ENCODE measurements around the gene CARD19. TPM values are rescaled to one million over a fixed set of nuclear protein-coding genes. Genes with fewer than 3 reads are reported as not detected.

The CARD19 gene
- total RNA-seq, 1 donor from 2014 or later: 24.5 TPM

GRCh38 chr9:93154293-93154903 lies 58.4 kb downstream of the CARD19 start:
- Histone ChIP-seq H3K27ac (ENCODE audit: low read depth, low read length) (no peak overlapping the region), H3K36me3 (ENCODE audit: control insufficient read depth in 3 of 3, insufficient read depth in 3 of 3, low read length in 3 of 3) (no peaks in the 10 kb centered on the region), H3K9ac (ENCODE audit: low read depth in 1 of 3, low read length in 3 of 3) (no peak overlapping the region), H3K4me3 (ENCODE audit: low read length in 3 of 3) (no peak overlapping the region), H3K27me3 (ENCODE audit: control insufficient read depth in 3 of 3, insufficient read depth in 3 of 3, low read length in 3 of 3) (no peaks in the 10 kb centered on the region), H3K4me1 (ENCODE audit: control insufficient read depth in 3 of 3, insufficient read depth in 3 of 3, low read length in 3 of 3) (peaks cover 3 to 15% (median 10%) of the 10 kb centered on the region in 3 donors), H3K9me3 (ENCODE audit: control insufficient read depth in 3 of 3, low read length in 3 of 3) (no peaks in the 10 kb centered on the region)

GRCh38 chr9:93155716-93156474 lies 59.9 kb downstream of the CARD19 start:
- Histone ChIP-seq H3K4me1 (ENCODE audit: control insufficient read depth in 3 of 3, insufficient read depth in 3 of 3, low read length in 3 of 3) (peaks cover 3 to 23% (median 14%) of the 10 kb centered on the region in 3 donors), H3K4me3 (ENCODE audit: low read length in 3 of 3) (peak overlapping the region in 1 of 3 donors; percentile 6), H3K36me3 (ENCODE audit: control insufficient read depth in 3 of 3, insufficient read depth in 3 of 3, low read length in 3 of 3) (no peaks in the 10 kb centered on the region), H3K27me3 (ENCODE audit: control insufficient read depth in 3 of 3, insufficient read depth in 3 of 3, low read length in 3 of 3) (no peaks in the 10 kb centered on the region), H3K9me3 (ENCODE audit: control insufficient read depth in 3 of 3, low read length in 3 of 3) (no peaks in the 10 kb centered on the region), H3K9ac (ENCODE audit: low read depth in 1 of 3, low read length in 3 of 3) (peak overlapping the region in 1 of 3 donors; percentile 45), H3K27ac (ENCODE audit: low read depth, low read length) (peak overlapping the region; percentile 66)

- no peaks in the 10 kb centered on the region for H3K9me3 ChIP-seq (ENCODE audit: control insufficient read depth in 3 of 3, low read length in 3 of 3)
- H3K27ac ChIP-seq (ENCODE audit: low read depth, low read length): peak overlapping the region; percentile 66
- H3K9ac ChIP-seq (ENCODE audit: low read depth in 1 of 3, low read length in 3 of 3): no peak overlapping the region
- H3K36me3 ChIP-seq (ENCODE audit: control insufficient read depth in 3 of 3, insufficient read depth in 3 of 3, low read length in 3 of 3): no peaks in the 10 kb centered on the region
- no peak overlapping the region for H3K4me3 ChIP-seq (ENCODE audit: low read length in 3 of 3)
- H3K4me1 ChIP-seq (ENCODE audit: control insufficient read depth in 3 of 3, insufficient read depth in 3 of 3, low read length in 3 of 3): peaks cover 7 to 26% (median 17%) of the 10 kb centered on the region in 3 donors
- no peaks in the 10 kb centered on the region for H3K27me3 ChIP-seq (ENCODE audit: control insufficient read depth in 3 of 3, insufficient read depth in 3 of 3, low read length in 3 of 3)
Observed at GRCh38 chr9:93156475-93157008, 60.5 kb downstream of the CARD19 start.

GRCh38 chr9:93159601-93160471 lies 63.8 kb downstream of the CARD19 start:
- no peak overlapping the region for H3K9ac ChIP-seq (ENCODE audit: low read depth in 1 of 3, low read length in 3 of 3)
- no peaks in the 10 kb centered on the region for H3K36me3 ChIP-seq (ENCODE audit: control insufficient read depth in 3 of 3, insufficient read depth in 3 of 3, low read length in 3 of 3)
- H3K4me1 ChIP-seq (ENCODE audit: control insufficient read depth in 3 of 3, insufficient read depth in 3 of 3, low read length in 3 of 3): peaks cover 7 to 29% (median 24%) of the 10 kb centered on the region in 3 donors
- no peak overlapping the region for H3K4me3 ChIP-seq (ENCODE audit: low read length in 3 of 3)
- H3K27me3 ChIP-seq (ENCODE audit: control insufficient read depth in 3 of 3, insufficient read depth in 3 of 3, low read length in 3 of 3): no peaks in the 10 kb centered on the region
- H3K9me3 ChIP-seq (ENCODE audit: control insufficient read depth in 3 of 3, low read length in 3 of 3): no peaks in the 10 kb centered on the region
- no peak overlapping the region for H3K27ac ChIP-seq (ENCODE audit: low read depth, low read length)

- Histone ChIP-seq H3K4me3 (ENCODE audit: low read length in 3 of 3) (no peak overlapping the region), H3K9ac (ENCODE audit: low read depth in 1 of 3, low read length in 3 of 3) (no peak overlapping the region), H3K36me3 (ENCODE audit: control insufficient read depth in 3 of 3, insufficient read depth in 3 of 3, low read length in 3 of 3) (no peaks in the 10 kb centered on the region), H3K9me3 (ENCODE audit: control insufficient read depth in 3 of 3, low read length in 3 of 3) (no peaks in the 10 kb centered on the region), H3K27me3 (ENCODE audit: control insufficient read depth in 3 of 3, insufficient read depth in 3 of 3, low read length in 3 of 3) (no peaks in the 10 kb centered on the region), H3K4me1 (ENCODE audit: control insufficient read depth in 3 of 3, insufficient read depth in 3 of 3, low read length in 3 of 3) (peaks cover 7 to 14% (median 14%) of the 10 kb centered on the region in 3 donors), H3K27ac (ENCODE audit: low read depth, low read length) (no peak overlapping the region)
Observed at GRCh38 chr9:93161786-93162562, 66.0 kb downstream of the CARD19 start.

Other genes with a start within 250 kb of the CARD19 start
- gene ZNF484, start 218.2 kb upstream of the CARD19 start, total RNA-seq: 13.6 TPM
- gene FGD3, start 148.7 kb upstream of the CARD19 start, total RNA-seq: 4.2 TPM
- 2.6 TPM for gene SUSD3, start 37.5 kb upstream of the CARD19 start, total RNA-seq
- 20.9 TPM for gene NINJ1, start 38.0 kb downstream of the CARD19 start, total RNA-seq
- 4.7 TPM for gene WNK2, start 87.9 kb downstream of the CARD19 start, total RNA-seq